Measurements from ENCODE around the gene FOXB2. TPM values are rescaled to one million over a fixed set of nuclear protein-coding genes. Genes with fewer than 3 reads are reported as not detected.
"Not testable (repeated sequence)": the region's sequence is repeated elsewhere in the genome, so short reads cannot be mapped to it uniquely, and the experiment has no call there.

FOXB2 gene
- not detected for total RNA-seq
- polyA plus RNA-seq = not detected
- long read RNA-seq, donor 1 = 0 reads
- long read RNA-seq, donor 2 = 0 reads
- long read RNA-seq, donor 3 = 0 reads

GRCh38 chr9:77019236-77019925 lies at the start of gene FOXB2:
Gene FOXB2, plus strand, starts transcription at chr9:77019655. Its CDS starts 0 bp downstream, at chr9:77019655.
- Histone ChIP-seq H3K4me1 (peaks cover 4 to 72% (median 44%) of the 10 kb centered on the region in 9 donors), H3K9me3 (no peaks in the 10 kb centered on the region), H3K36me3 (no peaks in the 10 kb centered on the region), H3K4me3 (peak within 1 kb of the TSS in 7 of 10 donors; percentile 11 to 33 (median 21)), H3K27me3 (peaks cover 75 to 100% (median 99%) of the 10 kb centered on the region in 7 donors), H3K27ac (no peak within 1 kb of the TSS)
- WGBS, 2 donors = 4% methylated on average over 48 to 51 of the region's 51 CpGs
- intact Hi-C loops (cut with DNase I) = no loop called here
- no peak for DNase-seq
- no peak for ATAC-seq
- TF ChIP-seq CTCF (IDR thresholded peaks at IDR 0.05) = no peak

- 60 to 76% methylated on average over 1 of the region's 1 CpG for WGBS, 2 donors
- Histone ChIP-seq H3K27ac (no peak overlapping the region), H3K9me3 (peaks cover 0 to 18% (median 0%) of the 10 kb centered on the region in 11 donors), H3K4me1 (no peaks in the 10 kb centered on the region), H3K27me3 (peaks cover 0 to 12% (median 0%) of the 10 kb centered on the region in 7 donors), H3K36me3 (no peaks in the 10 kb centered on the region), H3K4me3 (no peak overlapping the region)
- ATAC-seq (no peak), DNase-seq (no peak)
- intact Hi-C loops (cut with DNase I) = no loop called here
- no peak for TF ChIP-seq CTCF (IDR thresholded peaks at IDR 0.05)
These were observed 49.7 kb upstream of the FOXB2 start for GRCh38 chr9:76969716-76970115.

GRCh38 chr9:76978831-76979230 lies 40.6 kb upstream of the FOXB2 start:
- H3K27ac ChIP-seq; H3K4me3 ChIP-seq; H3K4me1 ChIP-seq; intact Hi-C loops (cut with DNase I); ATAC-seq; H3K36me3 ChIP-seq; H3K9me3 ChIP-seq; DNase-seq: not testable (repeated sequence)
- 86 to 88% methylated on average over 9 of the region's 9 CpGs for WGBS, 2 donors
- peaks cover 0 to 38% (median 23%) of the 10 kb centered on the region in 7 donors for H3K27me3 ChIP-seq

- H3K4me1 ChIP-seq = no peaks in the 10 kb centered on the region
- ATAC-seq (no peak), DNase-seq (no peak)
- intact Hi-C loops (cut with DNase I) = no loop called here
- no peaks in the 10 kb centered on the region for H3K9me3 ChIP-seq
- TF ChIP-seq CTCF (IDR thresholded peaks at IDR 0.05) = no peak
- no peak overlapping the region for H3K4me3 ChIP-seq
- H3K36me3 ChIP-seq = no peaks in the 10 kb centered on the region
- H3K27ac ChIP-seq = no peak overlapping the region
- 55 to 58% methylated on average over 1 of the region's 1 CpG for WGBS, 2 donors
- peaks cover 0 to 43% (median 31%) of the 10 kb centered on the region in 7 donors for H3K27me3 ChIP-seq
These were observed 38.9 kb upstream of the FOXB2 start for GRCh38 chr9:76980566-76980965.

GRCh38 chr9:76984486-76984885 lies 35.0 kb upstream of the FOXB2 start:
- no peaks in the 10 kb centered on the region for H3K4me1 ChIP-seq
- no peaks in the 10 kb centered on the region for H3K9me3 ChIP-seq
- peaks cover 0 to 55% (median 26%) of the 10 kb centered on the region in 7 donors for H3K27me3 ChIP-seq
- 41 to 56% methylated on average over 4 of the region's 4 CpGs for WGBS, 2 donors
- no peak for DNase-seq
- no peak for ATAC-seq
- H3K4me3 ChIP-seq = no peak overlapping the region
- H3K27ac ChIP-seq = no peak overlapping the region
- no peak for TF ChIP-seq CTCF (IDR thresholded peaks at IDR 0.05)
- H3K36me3 ChIP-seq = no peaks in the 10 kb centered on the region
- intact Hi-C loops (cut with DNase I) = no loop called here
